Esophagus (tissue), 2 donors: ENCODE measurements around the gene EPRS1. TPM values are rescaled to one million over a fixed set of nuclear protein-coding genes. Genes with fewer than 3 reads are reported as not detected.
"Not testable (repeated sequence)": the region's sequence is repeated elsewhere in the genome, so short reads cannot be mapped to it uniquely, and the experiment has no call there.

Source experiments
- H3K27ac ChIP-seq, 2 donors: one replicate each; pipeline ENCODE4 v1.5.1; 2013; ENCODE audit warnings: low read depth in 2 of 2, mild to moderate bottlenecking in 2 of 2, inconsistent platforms in 1 of 2, low read length in 1 of 2, moderate library complexity in 1 of 2
- H3K27me3 ChIP-seq, 2 donors: one replicate each; pipeline ENCODE4 v1.6.1; 2013; ENCODE audit warnings: low read length in 2 of 2, control low read depth in 1 of 2, mild to moderate bottlenecking in 1 of 2; ENCODE audit not compliant: insufficient read depth in 2 of 2, control insufficient read depth in 1 of 2
- H3K36me3 ChIP-seq, 2 donors: one replicate each; pipeline ENCODE4 v1.6.1; 2013; ENCODE audit warnings: low read length in 1 of 2; ENCODE audit not compliant: control insufficient read depth in 2 of 2, insufficient read depth in 2 of 2
- H3K4me1 ChIP-seq, 2 donors: one replicate each; pipeline ENCODE4 v1.6.1; 2013; ENCODE audit warnings: low read length in 1 of 2; ENCODE audit not compliant: control insufficient read depth in 2 of 2, insufficient read depth in 2 of 2
- H3K4me3 ChIP-seq, 2 donors: one replicate each; pipeline ENCODE4 v1.5.1; 2013; ENCODE audit warnings: low read length in 2 of 2, mild to moderate bottlenecking in 2 of 2, low read depth in 1 of 2, moderate library complexity in 1 of 2
- H3K9me3 ChIP-seq, 2 donors: one replicate each; pipeline ENCODE4 v1.6.1; 2013; ENCODE audit warnings: mild to moderate bottlenecking in 2 of 2, low read depth in 1 of 2, low read length in 1 of 2, moderate library complexity in 1 of 2; ENCODE audit not compliant: control insufficient read depth in 2 of 2, insufficient read depth in 1 of 2
- WGBS, 2 donors: extraction: QIAGEN DNeasy Blood & Tissue Kit; methylation state at CpG; one replicate each; pipeline ENCODE4 v1.1.7; 2013; 5-methylcytosine and 5-hydroxymethylcytosine counted together
- polyA plus RNA-seq, 2 donors: library from polyadenylated mRNA; stranded (reverse); fragments of 200-250 nt; gene quantifications; one replicate each; pipeline ENCODE4 v1.2.3, GENCODE V29; 2013
- donor health status: healthy with polysubstance abuse.
- donor health status: Bipolar disorder and iron deficiency.

The EPRS1 gene
- polyA plus RNA-seq, 2 donors, result 25.3 to 45.1 TPM

GRCh38 chr1:220040028-220040596, 6.2 kb downstream of the EPRS1 start:
- no peak overlapping the region for H3K4me3 ChIP-seq
- H3K4me1 ChIP-seq, result peaks cover 0 to 1% of the 10 kb centered on the region in 2 donors
- H3K27me3 ChIP-seq, result no peaks in the 10 kb centered on the region
- no peaks in the 10 kb centered on the region for H3K9me3 ChIP-seq
- WGBS, 2 donors, result 86 to 94% methylated on average over 5 of the region's 5 CpGs
- peaks cover 0 to 3% of the 10 kb centered on the region in 2 donors for H3K36me3 ChIP-seq
- no peak overlapping the region for H3K27ac ChIP-seq

GRCh38 chr1:220038640-220039039, 7.7 kb downstream of the EPRS1 start:
- H3K27ac ChIP-seq, result no peak overlapping the region
- no peak overlapping the region for H3K4me3 ChIP-seq
- H3K36me3 ChIP-seq, result peaks cover 0 to 3% of the 10 kb centered on the region in 2 donors
- no peaks in the 10 kb centered on the region for H3K27me3 ChIP-seq
- H3K4me1 ChIP-seq, result no peaks in the 10 kb centered on the region
- 75 to 92% methylated on average over 4 of the region's 4 CpGs for WGBS, 2 donors
- H3K9me3 ChIP-seq, result no peaks in the 10 kb centered on the region

GRCh38 chr1:220037810-220038209, 8.5 kb downstream of the EPRS1 start:
- not testable (repeated sequence) for H3K4me3 ChIP-seq, H3K4me1 ChIP-seq, H3K36me3 ChIP-seq, H3K27ac ChIP-seq, H3K9me3 ChIP-seq, H3K27me3 ChIP-seq
- WGBS, 2 donors, result 86 to 90% methylated on average over 3 of the region's 3 CpGs

GRCh38 chr1:220032911-220033310, 13.4 kb downstream of the EPRS1 start:
- H3K36me3 ChIP-seq, result no peaks in the 10 kb centered on the region
- H3K9me3 ChIP-seq, result no peaks in the 10 kb centered on the region
- no peak overlapping the region for H3K4me3 ChIP-seq
- WGBS, 2 donors, result 88 to 92% methylated on average over 3 of the region's 3 CpGs
- no peaks in the 10 kb centered on the region for H3K27me3 ChIP-seq
- H3K4me1 ChIP-seq, result no peaks in the 10 kb centered on the region
- H3K27ac ChIP-seq, result no peak overlapping the region

GRCh38 chr1:220031287-220031686, 15.0 kb downstream of the EPRS1 start:
- no peaks in the 10 kb centered on the region for H3K9me3 ChIP-seq
- H3K27ac ChIP-seq, result no peak overlapping the region
- WGBS, 2 donors, result 73 to 75% methylated on average over 2 of the region's 2 CpGs
- H3K36me3 ChIP-seq, result no peaks in the 10 kb centered on the region
- no peak overlapping the region for H3K4me3 ChIP-seq
- H3K27me3 ChIP-seq, result no peaks in the 10 kb centered on the region
- no peaks in the 10 kb centered on the region for H3K4me1 ChIP-seq

- Histone ChIP-seq H3K27me3 (no peaks in the 10 kb centered on the region), H3K27ac (no peak overlapping the region), H3K4me3 (no peak overlapping the region), H3K36me3 (no peaks in the 10 kb centered on the region), H3K4me1 (no peaks in the 10 kb centered on the region), H3K9me3 (no peaks in the 10 kb centered on the region)
- WGBS, 2 donors, result 84 to 86% methylated on average over 4 of the region's 4 CpGs
Observed at GRCh38 chr1:220028346-220028895, 17.9 kb downstream of the EPRS1 start.

- Histone ChIP-seq H3K27ac (no peak overlapping the region), H3K36me3 (peaks cover 3 to 7% of the 10 kb centered on the region in 2 donors), H3K27me3 (no peaks in the 10 kb centered on the region), H3K9me3 (no peaks in the 10 kb centered on the region), H3K4me3 (no peak overlapping the region), H3K4me1 (no peaks in the 10 kb centered on the region)
Observed at GRCh38 chr1:220019071-220019470, 27.2 kb downstream of the EPRS1 start.

GRCh38 chr1:220013497-220013896, 32.8 kb downstream of the EPRS1 start:
- 76 to 78% methylated on average over 3 of the region's 3 CpGs for WGBS, 2 donors
- Histone ChIP-seq H3K9me3 (no peaks in the 10 kb centered on the region), H3K27ac (no peak overlapping the region), H3K4me1 (no peaks in the 10 kb centered on the region), H3K4me3 (no peak overlapping the region), H3K27me3 (no peaks in the 10 kb centered on the region), H3K36me3 (no peaks in the 10 kb centered on the region)

GRCh38 chr1:220012259-220012658, 34.0 kb downstream of the EPRS1 start:
- no peak overlapping the region for H3K27ac ChIP-seq
- H3K4me3 ChIP-seq, result no peak overlapping the region
- H3K27me3 ChIP-seq, result no peaks in the 10 kb centered on the region
- no peaks in the 10 kb centered on the region for H3K4me1 ChIP-seq
- WGBS, 2 donors, result 56% methylated on average over 3 of the region's 3 CpGs
- peaks cover 0 to 3% of the 10 kb centered on the region in 2 donors for H3K36me3 ChIP-seq
- no peaks in the 10 kb centered on the region for H3K9me3 ChIP-seq

- Histone ChIP-seq H3K27ac (no peak overlapping the region), H3K9me3 (no peaks in the 10 kb centered on the region), H3K4me1 (no peaks in the 10 kb centered on the region), H3K36me3 (peaks cover 0 to 3% of the 10 kb centered on the region in 2 donors), H3K27me3 (no peaks in the 10 kb centered on the region), H3K4me3 (no peak overlapping the region)
Observed at GRCh38 chr1:220011620-220012019, 34.7 kb downstream of the EPRS1 start.
